ENCODE results near the gene PALLD.

PALLD gene

GRCh38 chr4:168928346-168928745 lies 431.5 kb downstream of the PALLD start:
- H3K27me3 ChIP-seq (ENCODE audit: insufficient read depth, poor library complexity, severe bottlenecking), result no peaks in the 10 kb centered on the region
- H3K9me3 ChIP-seq (ENCODE audit: severe bottlenecking), result peaks cover 4% of the 10 kb centered on the region
- peak; percentile 37; the same call in 1 of the 3 replicates for ATAC-seq (ENCODE audit: low read depth)
- H3K36me3 ChIP-seq (ENCODE audit: low read depth), result peaks cover 69% of the 10 kb centered on the region
- no peak overlapping the region for H3K4me3 ChIP-seq (ENCODE audit: severe bottlenecking)
- TF ChIP-seq, protein P1, sequence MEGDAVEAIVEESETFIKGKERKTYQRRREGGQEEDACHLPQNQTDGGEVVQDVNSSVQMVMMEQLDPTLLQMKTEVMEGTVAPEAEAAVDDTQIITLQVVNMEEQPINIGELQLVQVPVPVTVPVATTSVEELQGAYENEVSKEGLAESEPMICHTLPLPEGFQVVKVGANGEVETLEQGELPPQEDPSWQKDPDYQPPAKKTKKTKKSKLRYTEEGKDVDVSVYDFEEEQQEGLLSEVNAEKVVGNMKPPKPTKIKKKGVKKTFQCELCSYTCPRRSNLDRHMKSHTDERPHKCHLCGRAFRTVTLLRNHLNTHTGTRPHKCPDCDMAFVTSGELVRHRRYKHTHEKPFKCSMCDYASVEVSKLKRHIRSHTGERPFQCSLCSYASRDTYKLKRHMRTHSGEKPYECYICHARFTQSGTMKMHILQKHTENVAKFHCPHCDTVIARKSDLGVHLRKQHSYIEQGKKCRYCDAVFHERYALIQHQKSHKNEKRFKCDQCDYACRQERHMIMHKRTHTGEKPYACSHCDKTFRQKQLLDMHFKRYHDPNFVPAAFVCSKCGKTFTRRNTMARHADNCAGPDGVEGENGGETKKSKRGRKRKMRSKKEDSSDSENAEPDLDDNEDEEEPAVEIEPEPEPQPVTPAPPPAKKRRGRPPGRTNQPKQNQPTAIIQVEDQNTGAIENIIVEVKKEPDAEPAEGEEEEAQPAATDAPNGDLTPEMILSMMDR (IDR thresholded peaks at IDR 0.05; ENCODE audit: poor library complexity, severe bottlenecking), result no peak
- DNase-seq (ENCODE audit: low spot score), result no peak
- no peak overlapping the region for H3K27ac ChIP-seq (ENCODE audit: poor library complexity, severe bottlenecking)
- no peaks in the 10 kb centered on the region for H3K4me1 ChIP-seq (ENCODE audit: insufficient read depth, poor library complexity, severe bottlenecking)

DNA sequence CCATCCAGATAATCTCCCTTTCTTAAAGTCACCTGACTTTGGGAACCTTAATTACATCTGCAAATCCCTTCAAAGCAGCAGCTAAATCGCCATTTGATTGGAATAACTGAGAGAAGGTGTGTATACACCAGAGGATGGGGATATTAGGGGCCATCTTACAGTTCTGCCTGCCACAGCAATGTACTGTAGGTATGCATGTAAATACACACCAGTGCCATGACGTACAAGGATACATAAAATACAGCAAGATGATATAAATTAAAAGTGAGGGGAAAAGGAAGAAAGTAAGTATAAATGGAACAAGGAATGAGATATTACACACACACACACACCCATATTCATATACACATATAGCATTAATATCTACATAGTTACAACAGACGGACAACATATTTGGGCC lies 432.0 kb downstream of the PALLD start:
- TF ChIP-seq, protein P1 (IDR thresholded peaks at IDR 0.05; ENCODE audit: poor library complexity, severe bottlenecking), result no peak
- no peak for ATAC-seq (ENCODE audit: low read depth)

DNA sequence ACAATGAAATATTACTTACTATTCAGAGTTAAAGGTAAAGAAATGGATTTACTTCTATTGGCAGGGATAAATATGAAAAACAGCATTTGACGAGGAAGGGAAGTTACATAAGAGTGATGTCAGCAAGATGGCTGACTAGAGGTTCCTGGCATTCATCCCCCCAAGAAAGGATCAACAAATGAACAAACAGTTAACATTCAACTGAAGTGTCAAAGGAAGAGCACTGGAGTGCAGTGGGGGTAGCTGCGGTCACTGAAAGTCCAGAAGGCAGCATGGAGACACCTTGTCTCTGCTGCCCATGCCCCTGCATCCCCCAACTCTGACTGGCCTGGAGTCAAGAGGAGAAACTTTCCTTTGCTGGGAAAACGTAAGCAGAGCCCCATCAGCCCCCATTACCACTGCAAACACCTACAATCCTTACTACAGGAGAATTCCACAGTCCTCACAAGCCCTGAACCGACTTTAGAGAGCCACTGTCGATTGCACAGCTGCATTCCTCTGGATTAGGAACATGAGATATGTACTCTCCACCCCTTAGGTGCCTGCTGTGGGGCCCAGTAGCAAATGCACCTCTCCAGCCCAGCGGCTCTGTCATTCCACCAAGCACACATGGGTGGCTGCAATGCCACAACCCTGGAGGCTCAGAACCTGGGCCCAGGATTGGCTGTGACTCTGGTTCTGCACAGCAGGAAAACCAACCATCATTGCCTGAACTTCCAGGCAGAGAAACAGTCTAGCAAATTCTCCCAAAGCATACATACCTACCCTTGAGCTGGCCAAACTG lies 433.8 kb downstream of the PALLD start:
- peaks cover 4% of the 10 kb centered on the region for H3K9me3 ChIP-seq (ENCODE audit: severe bottlenecking)
- DNase-seq (ENCODE audit: low spot score) (no peak), ATAC-seq (ENCODE audit: low read depth) (no peak; the same call in 2 of the 3 replicates)
- H3K4me1 ChIP-seq (ENCODE audit: insufficient read depth, poor library complexity, severe bottlenecking), result no peaks in the 10 kb centered on the region
- no peak overlapping the region for H3K4me3 ChIP-seq (ENCODE audit: severe bottlenecking)
- TF ChIP-seq, protein P1 (IDR thresholded peaks at IDR 0.05; ENCODE audit: poor library complexity, severe bottlenecking), result no peak
- H3K27ac ChIP-seq (ENCODE audit: poor library complexity, severe bottlenecking), result no peak overlapping the region
- no peaks in the 10 kb centered on the region for H3K27me3 ChIP-seq (ENCODE audit: insufficient read depth, poor library complexity, severe bottlenecking)
- peaks cover 47% of the 10 kb centered on the region for H3K36me3 ChIP-seq (ENCODE audit: low read depth)

More for the DNA sequence above, 432.0 kb downstream of the PALLD start:
- H3K4me1 ChIP-seq (ENCODE audit: insufficient read depth, poor library complexity, severe bottlenecking), result no peaks in the 10 kb centered on the region
- H3K9me3 ChIP-seq (ENCODE audit: severe bottlenecking), result peaks cover 4% of the 10 kb centered on the region
- no peak overlapping the region for H3K4me3 ChIP-seq (ENCODE audit: severe bottlenecking)
- H3K27ac ChIP-seq (ENCODE audit: poor library complexity, severe bottlenecking), result no peak overlapping the region
- DNase-seq (ENCODE audit: low spot score), result no peak
- no peaks in the 10 kb centered on the region for H3K27me3 ChIP-seq (ENCODE audit: insufficient read depth, poor library complexity, severe bottlenecking)
- peaks cover 64% of the 10 kb centered on the region for H3K36me3 ChIP-seq (ENCODE audit: low read depth)

DNA sequence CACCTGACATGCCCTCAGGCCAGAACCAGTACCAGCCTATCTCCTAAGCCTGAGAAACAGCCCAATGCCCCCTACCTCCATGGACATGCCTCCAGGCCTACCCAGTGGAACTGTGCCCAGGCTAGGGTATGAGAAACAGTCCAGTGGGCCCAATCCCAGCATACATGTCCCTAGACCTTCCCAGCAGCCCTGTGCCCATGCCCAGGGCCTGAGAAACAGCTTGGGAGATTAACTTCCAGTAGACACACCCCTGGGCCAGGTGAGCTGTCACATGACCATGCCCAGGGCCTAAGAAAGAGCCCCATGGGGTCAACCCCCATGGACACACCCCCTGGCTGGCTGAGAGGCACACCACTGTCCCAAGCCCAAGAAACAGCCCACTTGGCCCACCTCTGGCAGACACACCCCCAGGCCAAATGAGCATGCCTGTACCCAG lies 434.4 kb downstream of the PALLD start:
- H3K4me1 ChIP-seq (ENCODE audit: insufficient read depth, poor library complexity, severe bottlenecking), result no peaks in the 10 kb centered on the region
- TF ChIP-seq, protein P1 (IDR thresholded peaks at IDR 0.05; ENCODE audit: poor library complexity, severe bottlenecking), result no peak
- peaks cover 40% of the 10 kb centered on the region for H3K36me3 ChIP-seq (ENCODE audit: low read depth)
- ATAC-seq (ENCODE audit: low read depth) (0 out of 3 replicates have a peak, but pooled peaks have one; percentile 11), DNase-seq (ENCODE audit: low spot score) (no peak)
- no peak overlapping the region for H3K4me3 ChIP-seq (ENCODE audit: severe bottlenecking)
- peaks cover 4% of the 10 kb centered on the region for H3K9me3 ChIP-seq (ENCODE audit: severe bottlenecking)
- H3K27me3 ChIP-seq (ENCODE audit: insufficient read depth, poor library complexity, severe bottlenecking), result no peaks in the 10 kb centered on the region
- no peak overlapping the region for H3K27ac ChIP-seq (ENCODE audit: poor library complexity, severe bottlenecking)

DNA sequence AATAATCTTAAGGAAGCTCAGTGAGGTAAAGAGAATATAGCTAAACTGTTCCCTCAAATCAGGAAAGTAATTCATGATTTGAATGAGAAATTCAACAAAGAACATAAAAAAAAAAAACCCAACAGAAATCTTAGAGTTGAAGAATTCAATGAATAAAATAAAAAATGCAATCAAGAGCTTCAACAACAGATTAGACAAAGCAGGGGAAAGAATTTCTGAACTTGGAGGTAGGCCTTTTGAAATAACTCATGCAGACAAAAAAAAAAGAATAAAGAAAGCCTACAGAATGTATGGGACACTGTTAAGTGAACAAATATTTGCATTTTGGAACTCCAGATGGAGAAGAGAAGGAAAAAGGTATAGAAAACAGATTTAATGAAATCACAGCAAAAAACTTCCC lies 435.3 kb downstream of the PALLD start:
- Histone ChIP-seq H3K4me1 (ENCODE audit: insufficient read depth, poor library complexity, severe bottlenecking) (no peaks in the 10 kb centered on the region), H3K27ac (ENCODE audit: poor library complexity, severe bottlenecking) (no peak overlapping the region), H3K27me3 (ENCODE audit: insufficient read depth, poor library complexity, severe bottlenecking) (no peaks in the 10 kb centered on the region), H3K4me3 (ENCODE audit: severe bottlenecking) (no peak overlapping the region), H3K9me3 (ENCODE audit: severe bottlenecking) (peaks cover 4% of the 10 kb centered on the region), H3K36me3 (ENCODE audit: low read depth) (peaks cover 31% of the 10 kb centered on the region)
- TF ChIP-seq, protein P1 (IDR thresholded peaks at IDR 0.05; ENCODE audit: poor library complexity, severe bottlenecking), result no peak
- DNase-seq (ENCODE audit: low spot score) (no peak), ATAC-seq (ENCODE audit: low read depth) (no peak)

All from RWPE2 (cell line).